RWPE1 (cell line): ENCODE data around the gene AP5S1.

Source experiments
- CTCF ChIA-PET: fragments of 350-600 bp; sonication (Branson Sonifier 250); formaldehyde crosslinking; extraction: SDS; loops from one replicate; lab custom pipeline; 2021; lab: Yijun Ruan, JAX
- POLR2A ChIA-PET: fragments of 400-600 bp; formaldehyde crosslinking; extraction: SDS; loops from one replicate; lab custom pipeline; 2020; ENCODE audit warnings: antibody characterized with exemption; ENCODE audit not compliant: low non-redundant PET; lab: Yijun Ruan, JAX
- DNase-seq: peaks from one replicate; pipeline ENCODE4 v3.0.0; 2012; ENCODE audit warnings: low spot score
- H3K27ac ChIP-seq: fragments of 450-650 bp; 2 replicates; pipeline ENCODE4 v1.5.1; 2017
- CTCF ChIP-seq: fragments of 450-650 bp; conservative IDR thresholded peaks from 2 replicates; pipeline ENCODE4 v1.5.1; 2017; ENCODE audit warnings: low read depth, mild to moderate bottlenecking

AP5S1 gene

GRCh38 chr20:3819411-3820047 lies 818 bp upstream of the AP5S1 start:
- H3K27ac ChIP-seq: peak overlapping the region; percentile 96
- ChIA-PET POLR2A (interaction anchor here (1.0 to 1.3 kb wide), 3 partner anchors 11 to 33 kb away, joined by 3 to 4 read pairs (median 4); partner anchors contain the start of gene CENPB), CTCF (interaction anchor here (0.6 to 3.1 kb wide), 16 partner anchors 8 to 270 kb away, joined by 3 to 32 read pairs (median 6); partner anchors contain the start of genes CDC25B, CENPB and SPEF1)
- DNase-seq: no peak
- no peak for TF ChIP-seq CTCF

- H3K27ac ChIP-seq: peak overlapping the region; percentile 96
- POLR2A ChIA-PET: interaction anchor here (0.6 to 1.3 kb wide), 4 partner anchors 26 to 36 kb away, joined by 3 to 8 read pairs (median 4); partner anchors contain the start of gene CENPB
- CTCF ChIA-PET: interaction anchor here (0.5 to 3.1 kb wide), 15 partner anchors 9 to 144 kb away, joined by 3 to 32 read pairs (median 4); partner anchors contain the start of genes CDC25B, CENPB and SPEF1
- no peak for TF ChIP-seq CTCF
- DNase-seq: no peak
Measured at GRCh38 chr20:3820901-3821727, 767 bp downstream of the AP5S1 start.

GRCh38 chr20:3821996-3822395 lies 1.6 kb downstream of the AP5S1 start:
- H3K27ac ChIP-seq: peak overlapping the region; percentile 96
- TF ChIP-seq CTCF: no peak
- ChIA-PET CTCF (interaction anchor here (0.5 to 3.1 kb wide), 4 partner anchors 14 to 76 kb away, joined by 3 to 32 read pairs (median 3); partner anchors contain the start of gene CENPB), POLR2A (no interaction called here)
- DNase-seq: no peak

- POLR2A ChIA-PET: no interaction called here
- no peak for DNase-seq
- TF ChIP-seq CTCF: no peak
- H3K27ac ChIP-seq: peak overlapping the region; percentile 22; the same call in 1 of the 2 replicates
- CTCF ChIA-PET: interaction anchor here (0.7 kb wide), 2 partner anchors 45 to 72 kb away, joined by 3 read pairs; no protein-coding TSS in a partner anchor
Measured at GRCh38 chr20:3823881-3824280, 3.5 kb downstream of the AP5S1 start.

- no peak for DNase-seq
- POLR2A ChIA-PET: interaction anchor here (0.6 kb wide), 1 partner anchor 193 kb away, joined by 4 read pairs; no protein-coding TSS in a partner anchor
- CTCF ChIA-PET: interaction anchor here (1.0 kb wide), 1 partner anchor 18 kb away, joined by 3 read pairs; no protein-coding TSS in a partner anchor
- H3K27ac ChIP-seq: peak overlapping the region; percentile 22
- TF ChIP-seq CTCF: no peak
Measured at GRCh38 chr20:3825526-3825925, 5.2 kb downstream of the AP5S1 start.

- CTCF ChIA-PET: interaction anchor here (0.7 to 1.8 kb wide), 3 partner anchors 8 to 26 kb away, joined by 3 to 7 read pairs (median 4); no protein-coding TSS in a partner anchor
- TF ChIP-seq CTCF: no peak
- no peak for DNase-seq
- H3K27ac ChIP-seq: peak overlapping the region; percentile 6; the same call in 1 of the 2 replicates
- POLR2A ChIA-PET: interaction anchor here (0.6 kb wide), 1 partner anchor 22 kb away, joined by 6 read pairs; no protein-coding TSS in a partner anchor
Measured at GRCh38 chr20:3826420-3826819, 6.1 kb downstream of the AP5S1 start.
